GM04504 (cell line): ENCODE data around the gene CFAP46.
"Not testable (repeated sequence)": the region's sequence is repeated elsewhere in the genome, so short reads cannot be mapped to it uniquely, and the experiment has no call there.

ENCODE experiments used
- DNase-seq: peaks from one replicate; pipeline ENCODE4 v3.0.0-alpha.2; 2012; ENCODE audit warnings: low read depth

The CFAP46 gene

DNA sequence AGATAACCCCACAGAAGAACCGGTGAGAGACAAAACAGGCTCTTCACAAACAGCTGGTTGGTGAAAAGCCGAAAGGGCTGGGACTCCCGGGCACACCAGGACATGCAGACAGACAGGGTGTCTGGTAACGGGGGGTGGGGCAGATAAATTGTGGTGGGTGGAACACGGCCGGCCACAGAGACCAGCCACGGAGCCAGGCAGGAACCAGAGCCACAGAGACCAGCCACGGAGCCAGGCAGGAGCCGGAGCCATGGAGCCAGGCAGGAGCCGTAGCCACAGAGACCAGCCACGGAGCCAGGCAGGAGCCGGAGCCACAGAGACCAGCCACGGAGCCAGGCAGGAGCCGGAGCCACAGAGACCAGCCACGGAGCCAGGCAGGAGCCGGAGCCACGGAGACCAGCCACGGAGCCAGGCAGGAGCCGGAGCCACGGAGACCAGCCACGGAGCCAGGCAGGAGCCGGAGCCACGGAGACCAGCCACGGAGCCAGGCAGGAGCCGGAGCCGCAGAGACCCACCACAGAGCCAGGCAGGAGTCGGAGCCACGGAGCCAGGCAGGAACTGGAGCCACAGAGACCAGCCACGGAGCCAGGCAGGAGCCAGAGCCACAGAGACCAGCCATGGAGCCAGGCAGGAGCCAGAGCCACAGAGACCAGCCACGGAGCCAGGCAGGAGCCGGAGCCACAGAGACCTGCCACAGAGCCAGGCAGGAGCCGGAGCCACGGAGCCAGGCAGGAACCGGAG is 116.4 kb downstream of the CFAP46 start:
- not testable (repeated sequence) for DNase-seq

DNA sequence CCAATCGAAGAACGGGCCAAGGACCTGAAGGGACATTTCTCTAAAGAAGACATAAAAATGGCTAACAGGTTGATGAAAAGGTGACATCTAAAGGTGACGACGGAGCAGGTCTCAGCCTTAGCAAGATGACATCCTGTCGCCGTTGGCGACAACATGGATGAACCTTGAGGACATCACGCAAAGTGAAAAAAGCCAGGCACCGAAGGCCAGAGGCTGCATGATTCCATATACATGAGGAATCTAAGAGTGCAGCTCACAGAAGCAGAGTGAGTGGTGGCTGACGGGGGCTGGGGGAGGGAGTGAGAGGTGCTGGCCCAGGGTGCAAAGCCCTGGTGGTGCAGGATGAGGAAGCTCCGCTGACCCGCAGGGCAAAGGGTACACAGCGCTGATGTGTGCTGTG is 122.3 kb downstream of the CFAP46 start:
- no peak for DNase-seq

DNA sequence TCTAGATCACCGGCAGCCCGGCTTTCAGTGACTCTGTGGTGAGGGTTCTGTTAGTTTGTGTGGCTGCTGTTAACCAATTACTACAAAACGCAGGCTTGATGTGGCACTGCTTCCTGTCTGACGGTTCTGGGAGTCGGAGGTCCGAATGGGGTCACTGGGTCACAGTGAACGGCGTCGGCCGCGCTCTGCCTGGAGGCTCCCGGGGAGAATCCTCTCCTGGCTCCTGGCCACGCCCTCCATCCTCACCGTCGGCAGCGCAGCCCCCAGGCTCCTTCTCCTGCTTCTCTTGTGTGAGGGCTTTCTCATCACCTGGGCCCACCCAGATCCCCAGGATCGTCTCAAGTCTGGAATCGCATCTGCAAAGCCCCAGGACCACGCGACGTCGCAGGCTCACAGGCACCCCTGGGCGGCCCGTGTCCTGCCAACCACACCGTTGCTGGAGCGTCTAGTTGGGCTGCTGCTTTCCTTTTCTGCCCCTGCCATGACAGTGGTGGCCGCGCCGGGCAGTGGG is 124.6 kb downstream of the CFAP46 start:
- no peak for DNase-seq

DNA sequence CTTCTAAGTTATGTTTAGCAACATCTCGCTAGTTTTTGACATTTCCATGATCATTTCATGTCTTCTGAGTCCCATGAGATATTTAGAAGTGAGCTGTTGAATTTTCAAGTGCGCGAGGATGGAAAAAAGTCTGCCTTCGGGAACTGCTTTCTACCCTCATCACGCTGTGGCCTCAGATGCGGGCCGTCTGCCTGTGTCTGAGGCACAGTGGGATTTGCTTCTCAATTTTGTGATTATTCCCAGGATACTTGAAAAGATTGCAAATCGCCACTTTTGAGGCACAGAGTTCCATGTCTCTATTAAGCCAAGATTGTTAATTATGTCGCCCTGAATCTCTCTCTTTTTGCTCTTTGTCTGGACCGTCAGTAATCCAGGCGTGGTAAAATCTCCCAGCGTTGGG is 125.7 kb downstream of the CFAP46 start:
- no peak for DNase-seq

DNA sequence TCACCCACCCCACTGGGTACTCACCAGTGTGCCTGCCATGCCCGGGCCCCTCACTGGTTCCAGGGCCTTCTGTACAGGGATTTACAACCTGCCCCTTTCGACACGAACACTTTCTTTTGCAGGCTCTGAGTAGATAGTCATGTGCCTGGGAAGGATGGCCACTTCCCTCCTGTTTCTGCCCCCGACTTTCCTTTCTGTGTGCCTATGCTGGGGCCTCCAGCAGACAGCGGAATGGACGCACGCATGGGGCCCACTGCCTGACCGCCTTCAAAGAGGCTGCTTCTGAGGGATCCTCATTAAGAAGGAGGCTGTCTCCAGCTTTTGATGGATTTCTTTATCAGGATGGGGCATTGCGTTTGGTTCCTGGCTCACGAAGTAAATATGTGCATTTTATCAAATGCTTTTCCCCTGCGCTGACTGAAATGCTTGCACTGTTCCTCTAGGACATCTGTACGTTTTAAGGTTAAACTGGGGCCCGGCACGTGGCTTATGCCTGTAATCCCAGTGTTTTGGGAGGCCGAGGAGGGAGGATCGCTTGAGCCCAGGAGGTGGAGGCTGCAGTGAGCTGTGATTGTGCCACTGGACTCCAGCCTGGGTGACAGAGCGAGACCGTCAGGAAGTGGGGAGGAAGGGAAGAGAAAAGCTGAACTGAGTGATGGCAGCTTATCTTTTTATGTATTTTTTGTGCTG is 127.1 kb downstream of the CFAP46 start:
- DNase-seq = no peak

DNA sequence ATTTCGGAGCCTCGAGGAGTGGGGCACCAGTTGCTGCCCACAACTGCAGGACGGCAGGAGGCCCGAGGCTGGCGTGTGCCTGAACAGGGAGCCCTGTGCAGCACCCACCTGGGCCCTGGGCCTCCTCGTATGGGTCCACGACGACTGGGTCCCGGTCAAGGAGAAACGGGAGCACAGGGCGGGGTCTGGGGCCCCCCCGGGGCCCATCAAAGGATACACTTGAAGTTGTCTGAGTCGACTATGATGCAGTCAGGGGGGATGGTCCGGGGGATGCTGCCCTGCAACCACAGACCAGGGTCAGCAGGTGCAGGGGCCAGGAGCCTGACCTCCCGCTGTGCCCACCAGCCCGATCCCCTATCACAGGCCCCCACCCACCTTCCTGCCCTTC is 127.9 kb downstream of the CFAP46 start:
- no peak for DNase-seq

DNA sequence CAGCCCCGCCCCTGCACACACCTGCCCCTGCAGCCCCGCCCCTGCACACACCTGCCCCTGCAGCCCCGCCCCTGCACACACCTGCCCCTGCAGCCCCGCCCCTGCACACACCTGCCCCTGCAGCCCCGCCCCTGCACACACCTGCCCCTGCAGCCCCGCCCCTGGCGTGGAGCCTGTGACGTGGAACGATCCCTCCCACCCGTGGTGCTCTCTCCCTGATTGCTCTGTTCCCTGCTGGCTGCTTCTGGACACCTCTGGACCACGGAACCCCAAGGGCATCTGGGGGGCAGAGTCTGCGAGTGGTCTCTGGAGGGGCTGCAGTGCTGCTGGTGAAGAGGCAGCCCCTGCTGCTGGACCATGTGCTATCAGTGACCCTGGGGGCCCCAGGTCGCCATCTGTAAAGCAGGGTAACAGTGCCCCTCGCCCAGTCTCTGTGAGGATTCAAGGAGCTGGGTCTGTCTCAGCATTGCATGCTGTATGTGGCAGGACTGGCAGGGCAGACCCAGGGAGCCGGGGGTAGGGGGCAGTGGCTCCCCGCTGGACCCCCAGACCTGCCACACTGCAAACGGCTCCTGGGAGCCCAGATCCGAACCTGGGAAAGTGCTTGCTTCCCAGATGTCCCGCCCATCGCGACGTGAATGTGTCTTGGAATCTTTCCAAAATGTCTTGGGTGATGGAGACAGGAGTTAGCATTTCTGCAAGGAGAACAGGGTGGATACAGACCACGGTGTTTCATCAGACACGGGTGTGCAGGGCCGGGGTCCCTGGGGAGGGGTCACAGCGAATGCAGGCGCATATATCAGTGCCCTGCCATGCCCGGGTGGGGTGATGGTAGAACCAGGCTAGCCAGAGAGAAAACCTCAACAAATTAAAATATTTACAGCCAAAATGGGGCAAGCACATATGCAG is 128.6 kb downstream of the CFAP46 start:
- DNase-seq = no peak

DNA sequence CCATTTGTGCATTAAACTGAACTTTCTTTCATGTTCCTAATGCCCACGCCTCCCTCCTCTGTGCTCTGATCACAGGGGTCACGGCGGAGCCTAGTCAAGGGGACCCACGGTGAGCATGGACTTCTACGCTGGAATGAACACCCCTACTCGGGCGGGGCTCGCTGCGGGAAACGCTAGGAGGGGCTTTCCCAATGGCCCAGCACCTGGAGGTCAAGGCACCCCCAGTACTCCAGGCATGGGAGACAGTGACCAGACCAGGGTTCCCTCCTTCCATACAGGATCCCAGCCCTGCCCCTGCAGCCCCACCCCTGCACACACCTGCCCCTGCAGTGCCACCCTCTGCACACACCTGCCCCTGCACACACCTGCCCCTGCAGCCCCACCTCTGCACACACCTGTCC is 129.4 kb downstream of the CFAP46 start:
- no peak for DNase-seq

DNA sequence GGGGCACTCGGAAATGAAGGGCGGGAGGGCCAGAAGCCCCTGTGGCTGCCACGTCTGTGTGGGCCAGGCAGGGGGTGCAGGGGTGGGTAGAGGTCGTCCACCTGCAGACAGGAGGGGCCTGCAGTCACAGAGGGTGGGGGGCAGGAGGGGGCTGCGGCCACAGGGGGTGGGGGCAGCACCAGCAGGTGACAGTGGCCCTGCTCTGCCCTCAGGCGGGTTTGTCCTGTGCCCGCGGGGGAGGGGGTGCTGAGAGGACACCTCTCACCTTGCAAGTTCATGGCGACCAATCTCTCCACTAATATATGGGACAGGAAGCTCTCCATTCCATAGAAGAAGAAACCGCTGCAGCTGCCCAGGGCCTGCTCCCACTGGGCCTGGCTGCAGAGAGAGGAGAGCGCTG is 129.8 kb downstream of the CFAP46 start:
- DNase-seq = no peak

DNA sequence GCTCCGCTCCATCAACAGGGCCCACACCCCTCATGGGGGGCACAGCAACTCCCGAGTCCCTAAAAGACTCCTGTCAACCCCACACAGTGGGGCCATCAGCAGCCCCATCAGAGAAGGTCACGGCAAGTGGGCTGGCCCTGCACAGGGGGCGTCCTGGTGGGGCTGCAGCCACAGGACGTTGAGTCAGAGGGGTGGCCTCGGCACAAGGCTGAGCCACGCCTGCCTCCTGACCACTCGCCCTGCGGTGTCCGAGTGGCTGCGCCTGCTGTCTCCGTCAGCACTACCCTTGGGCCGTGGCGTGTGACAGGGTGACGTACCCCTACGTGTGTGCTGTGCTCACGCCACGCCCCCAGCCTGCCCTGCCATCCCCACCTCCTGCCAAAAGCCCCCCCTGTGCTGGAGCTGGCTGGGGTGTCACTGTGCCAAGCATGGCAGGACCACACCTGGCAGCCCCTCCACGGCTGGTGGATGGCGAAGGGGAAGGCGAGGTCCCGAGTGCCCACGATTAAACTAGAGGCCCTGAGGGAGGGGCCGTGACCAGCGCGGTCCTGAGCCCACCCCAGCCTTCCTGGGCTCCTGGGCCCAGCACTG is 130.4 kb downstream of the CFAP46 start:
- DNase-seq = no peak

DNA sequence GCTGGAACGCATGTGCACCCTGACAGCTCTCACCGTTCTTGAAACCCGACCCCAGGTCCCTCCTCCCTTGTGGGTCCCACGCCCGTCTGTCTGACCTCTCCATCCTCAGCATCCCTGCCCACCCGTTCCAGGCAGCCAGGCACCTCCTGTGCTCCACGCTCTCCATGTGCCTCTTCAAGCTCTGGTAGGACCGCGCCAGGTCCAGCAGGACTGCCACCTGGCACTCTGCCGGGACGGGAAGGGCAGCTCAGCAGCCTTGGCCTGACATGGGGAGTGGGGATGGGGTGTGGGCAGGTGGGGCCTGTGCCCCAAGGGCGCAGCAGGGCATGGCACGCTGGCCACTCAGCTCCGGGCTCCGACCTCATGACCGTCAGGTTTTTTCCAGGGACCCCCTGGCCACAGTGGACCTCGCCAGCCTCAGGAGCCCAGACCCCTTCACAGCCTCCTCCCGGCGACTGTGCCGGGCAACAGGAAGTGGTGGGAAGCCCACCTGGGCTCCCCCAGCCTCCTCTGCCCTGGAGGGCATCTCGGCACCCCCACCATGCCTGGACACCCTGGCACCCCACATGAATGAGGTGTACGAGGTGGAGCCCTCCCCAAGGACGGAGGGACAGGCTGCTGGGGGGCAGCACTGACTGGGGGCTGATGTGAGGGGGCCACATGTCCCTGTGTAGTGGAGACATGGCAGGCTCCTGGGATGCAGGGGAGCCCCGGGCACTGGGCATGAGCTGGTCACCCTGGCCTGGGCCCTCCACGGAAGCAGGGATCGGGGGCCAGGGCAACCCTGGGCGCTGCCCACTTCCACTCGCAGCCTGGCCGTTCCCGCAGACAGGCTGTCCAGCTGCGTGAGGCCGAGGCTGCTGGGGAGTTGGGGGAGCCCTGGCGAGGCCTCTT is 131.3 kb downstream of the CFAP46 start:
- no peak for DNase-seq

DNA sequence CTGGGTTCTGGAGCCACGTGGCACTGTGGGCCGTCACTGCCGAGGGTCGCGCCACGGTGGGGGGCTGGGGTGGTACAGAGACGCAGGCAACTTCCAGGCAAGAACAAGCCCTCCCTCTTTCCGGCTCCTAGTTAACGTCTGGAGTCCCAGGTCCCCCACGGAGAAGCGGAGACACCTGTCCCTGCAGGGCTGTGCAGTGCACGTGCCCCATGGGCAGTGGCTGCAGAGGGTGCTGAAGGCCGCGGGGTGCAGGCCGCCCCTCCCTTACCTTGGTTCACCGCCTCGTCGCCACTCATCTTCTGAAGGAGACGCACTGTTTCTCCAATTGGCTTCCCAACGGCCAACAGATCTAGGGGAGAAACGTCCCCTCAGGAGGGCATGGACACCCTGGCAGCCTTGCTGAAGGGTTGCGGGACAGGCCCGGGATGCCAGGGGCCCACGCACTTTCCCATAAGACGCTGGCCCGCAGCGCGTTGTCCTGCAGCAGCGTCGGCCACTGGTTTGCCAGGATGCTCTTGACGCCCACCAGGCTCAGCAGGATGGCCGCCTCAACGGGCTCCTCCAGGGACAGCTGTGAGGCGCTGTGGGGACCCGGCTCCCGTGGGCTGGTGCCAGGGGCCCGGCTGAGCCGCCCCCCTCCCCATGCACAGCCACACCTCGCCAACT is 132.1 kb downstream of the CFAP46 start:
- DNase-seq = no peak

DNA sequence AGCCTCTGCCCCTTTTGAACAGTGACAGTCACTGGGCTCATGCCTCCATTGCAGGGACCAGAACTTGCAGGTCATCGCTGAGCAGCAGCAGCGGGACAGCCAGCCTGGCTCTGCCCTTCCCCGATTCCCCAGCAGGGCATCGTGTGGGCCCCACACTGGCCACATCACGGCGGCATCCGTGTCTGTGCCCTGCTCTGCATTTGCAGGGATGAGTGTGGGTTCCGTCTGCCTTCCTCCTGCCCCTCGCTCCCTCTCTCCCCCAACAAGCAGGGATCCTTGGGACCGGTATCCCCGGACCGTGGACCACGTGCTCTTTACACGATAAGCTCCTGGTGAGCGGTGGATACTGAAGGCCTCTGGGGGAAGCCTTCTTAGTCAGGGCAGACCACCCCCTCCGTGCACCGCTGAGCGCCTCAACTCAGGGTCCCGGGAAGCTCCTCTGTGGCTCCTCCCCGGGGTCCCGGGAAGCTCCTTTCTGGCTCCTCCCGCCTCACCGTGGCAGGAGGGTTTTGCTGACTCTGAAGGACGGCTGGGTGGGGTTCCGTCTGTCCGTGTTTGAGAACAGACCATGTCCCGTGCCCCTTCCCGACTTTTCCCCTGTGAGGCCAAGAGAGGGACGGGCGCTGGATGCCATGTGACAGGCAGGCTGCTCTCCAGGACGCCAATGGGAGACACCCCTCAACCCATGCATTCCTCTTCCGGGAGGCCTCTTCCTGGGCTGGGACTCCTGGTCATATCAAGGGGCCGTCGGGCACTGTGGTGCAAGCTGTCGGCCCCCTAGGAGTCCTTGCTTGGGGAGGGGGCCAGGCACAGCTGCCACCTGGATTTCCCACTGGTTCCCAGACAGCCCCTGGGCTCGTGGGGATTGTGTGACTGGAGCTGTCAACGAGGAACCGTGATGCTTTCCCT is 132.9 kb downstream of the CFAP46 start:
- no peak for DNase-seq

DNA sequence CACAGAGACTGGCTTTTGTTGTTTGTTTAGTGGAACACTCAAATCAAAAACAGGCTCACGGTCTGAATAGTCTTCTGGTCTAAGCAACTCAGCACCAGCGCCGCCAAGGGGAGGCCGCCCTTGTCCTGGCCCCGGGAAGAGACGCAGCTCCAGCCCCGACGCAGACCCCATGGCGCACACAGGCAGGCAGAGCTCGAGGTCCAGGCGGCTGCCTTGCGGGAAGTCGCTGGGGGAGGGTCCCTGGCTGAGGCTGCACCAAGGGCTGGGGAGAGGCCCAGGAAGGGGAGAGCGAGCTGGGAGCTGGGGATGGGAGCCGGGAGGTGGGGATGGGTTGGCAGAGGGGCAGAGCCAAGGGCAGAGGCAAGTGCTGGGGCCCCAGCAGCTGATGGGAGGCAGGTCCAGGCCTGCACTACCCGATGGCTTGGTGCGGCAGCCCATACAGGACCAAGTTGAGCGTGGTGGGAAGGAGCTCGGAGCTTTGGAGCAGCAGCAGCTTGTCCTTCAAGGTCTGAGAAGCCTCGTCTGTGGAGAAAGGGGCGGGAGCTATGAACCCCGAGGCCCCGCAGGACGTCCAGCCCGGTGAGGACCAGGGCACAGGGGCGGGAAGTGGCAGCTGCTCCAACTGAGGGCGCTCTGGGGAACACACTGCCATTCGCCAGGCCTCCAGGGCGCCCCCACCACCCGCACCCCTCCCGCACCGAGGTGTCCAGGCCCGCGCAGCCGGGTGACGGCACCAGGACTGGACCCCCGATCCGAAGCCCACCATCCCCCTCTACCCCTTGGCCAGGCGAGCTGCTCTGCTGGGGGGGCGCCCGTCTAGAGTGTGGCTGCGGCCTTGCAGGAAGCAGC is 133.8 kb downstream of the CFAP46 start:
- no peak for DNase-seq

DNA sequence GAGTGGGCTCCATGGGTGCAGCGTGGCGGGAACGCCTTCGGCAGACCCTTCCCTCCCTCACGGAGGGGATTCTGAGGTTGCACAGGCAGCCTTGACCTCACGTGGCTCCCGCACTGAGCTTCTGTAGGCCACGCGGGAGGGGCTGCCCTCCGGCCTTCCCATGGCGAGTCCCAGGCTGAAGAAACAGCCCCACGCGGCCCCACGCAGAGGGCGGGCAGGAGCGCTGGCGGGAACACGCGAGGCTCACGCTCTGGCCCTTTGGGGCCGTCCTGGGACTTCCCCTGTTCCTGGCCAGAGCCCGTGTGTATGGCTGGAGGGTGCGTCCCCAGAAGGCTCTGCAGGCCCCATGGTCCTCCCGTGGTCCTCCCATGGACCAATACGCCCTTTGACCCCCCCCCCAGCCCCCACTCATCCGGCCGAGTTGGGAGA is 134.7 kb downstream of the CFAP46 start:
- no peak for DNase-seq

DNA sequence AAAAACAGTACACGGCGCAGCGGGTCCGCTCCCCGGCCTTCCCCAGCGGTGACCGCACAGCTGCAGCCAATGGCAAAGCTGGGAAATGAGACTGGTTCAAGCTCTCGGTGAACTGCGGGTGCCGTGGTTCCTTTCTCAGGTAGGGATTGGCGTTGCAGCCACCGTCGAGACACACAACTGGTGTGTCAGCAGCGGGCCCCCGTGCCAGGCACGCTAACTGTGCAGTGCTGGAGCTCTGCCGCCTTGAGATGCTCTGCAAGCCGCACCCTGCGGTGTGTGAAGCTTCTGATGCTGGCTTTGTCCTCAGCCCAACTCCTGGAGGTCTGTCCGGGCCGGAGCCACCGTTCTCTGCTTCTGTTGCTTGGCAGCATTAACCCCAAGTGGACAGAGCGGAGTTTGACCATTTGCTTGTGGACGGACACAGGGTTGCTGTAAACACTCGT is 135.8 kb downstream of the CFAP46 start:
- no peak for DNase-seq

DNA sequence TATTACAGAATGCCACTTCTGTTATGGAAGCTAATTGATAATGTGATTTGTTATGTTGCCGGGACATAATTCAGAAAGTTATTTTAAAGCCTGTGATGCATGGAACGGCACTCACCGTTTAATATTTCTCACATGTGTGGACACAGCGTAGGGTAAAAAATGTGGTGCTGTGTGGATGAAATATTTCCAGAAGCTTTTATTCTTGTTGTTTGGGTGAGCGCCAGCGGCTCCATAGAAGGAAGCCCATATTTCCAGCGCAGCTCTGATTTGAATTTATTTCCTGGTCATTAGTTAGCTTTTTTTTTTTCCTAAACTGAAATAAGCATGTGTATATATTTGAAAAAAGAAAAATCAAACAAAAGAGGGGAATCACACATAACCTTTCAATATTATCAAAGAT is 136.3 kb downstream of the CFAP46 start:
- no peak for DNase-seq

DNA sequence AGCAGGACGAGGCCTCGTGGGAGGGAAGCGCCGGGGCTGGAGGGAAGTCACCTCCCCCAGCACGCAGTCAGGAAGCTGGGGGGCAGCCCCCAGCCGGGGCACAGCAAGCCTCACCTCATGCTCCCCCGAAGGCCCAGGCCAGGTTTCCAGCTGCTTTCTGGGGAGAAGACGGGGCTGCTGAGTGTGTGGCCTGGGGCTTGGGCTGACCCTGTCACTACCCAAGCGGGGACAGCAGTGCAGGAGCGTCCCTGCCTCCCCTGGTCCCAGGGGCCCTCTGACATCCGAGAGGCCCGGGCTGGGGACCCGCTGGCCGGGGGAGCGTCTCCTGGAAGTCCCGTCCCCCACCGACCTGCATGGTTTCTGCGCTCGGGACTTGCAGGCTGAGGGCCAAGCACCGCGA is 136.8 kb downstream of the CFAP46 start:
- DNase-seq = no peak
